T-helper 2 cell treated with Interferon-gamma antibody and Interleukin-4, amounts not matched to agents 5 μg/mL and 100 μg/mL, for 36 hours (primary cell): ENCODE results near the gene TTC38.
A peak's percentile ranks its signal among the peaks of the same experiment; 100 is the strongest.

Source experiments
- DNase-seq: peaks from one replicate; pipeline ENCODE4 v3.0.0; 2021; ENCODE audit warnings: low spot score
- H3K27ac Mint-ChIP-seq: one replicate; pipeline ENCODE4 v1.8.0; 2021; ENCODE audit warnings: mild to moderate bottlenecking, mixed read lengths
- H3K27me3 Mint-ChIP-seq: one replicate; pipeline ENCODE4 v1.8.0; 2021; ENCODE audit warnings: low read depth, mixed read lengths
- H3K36me3 Mint-ChIP-seq: one replicate; pipeline ENCODE4 v1.8.0; 2021; ENCODE audit warnings: low read depth, mixed read lengths
- H3K4me1 Mint-ChIP-seq: one replicate; pipeline ENCODE4 v1.8.0; 2021; ENCODE audit warnings: low read depth, mixed read lengths
- H3K4me3 Mint-ChIP-seq: one replicate; pipeline ENCODE4 v1.8.0; 2022; ENCODE audit warnings: mild to moderate bottlenecking, moderate library complexity, mixed read lengths
- H3K9me3 Mint-ChIP-seq: one replicate; pipeline ENCODE4 v1.8.0; 2021; ENCODE audit warnings: mixed read lengths

The TTC38 gene

DNA sequence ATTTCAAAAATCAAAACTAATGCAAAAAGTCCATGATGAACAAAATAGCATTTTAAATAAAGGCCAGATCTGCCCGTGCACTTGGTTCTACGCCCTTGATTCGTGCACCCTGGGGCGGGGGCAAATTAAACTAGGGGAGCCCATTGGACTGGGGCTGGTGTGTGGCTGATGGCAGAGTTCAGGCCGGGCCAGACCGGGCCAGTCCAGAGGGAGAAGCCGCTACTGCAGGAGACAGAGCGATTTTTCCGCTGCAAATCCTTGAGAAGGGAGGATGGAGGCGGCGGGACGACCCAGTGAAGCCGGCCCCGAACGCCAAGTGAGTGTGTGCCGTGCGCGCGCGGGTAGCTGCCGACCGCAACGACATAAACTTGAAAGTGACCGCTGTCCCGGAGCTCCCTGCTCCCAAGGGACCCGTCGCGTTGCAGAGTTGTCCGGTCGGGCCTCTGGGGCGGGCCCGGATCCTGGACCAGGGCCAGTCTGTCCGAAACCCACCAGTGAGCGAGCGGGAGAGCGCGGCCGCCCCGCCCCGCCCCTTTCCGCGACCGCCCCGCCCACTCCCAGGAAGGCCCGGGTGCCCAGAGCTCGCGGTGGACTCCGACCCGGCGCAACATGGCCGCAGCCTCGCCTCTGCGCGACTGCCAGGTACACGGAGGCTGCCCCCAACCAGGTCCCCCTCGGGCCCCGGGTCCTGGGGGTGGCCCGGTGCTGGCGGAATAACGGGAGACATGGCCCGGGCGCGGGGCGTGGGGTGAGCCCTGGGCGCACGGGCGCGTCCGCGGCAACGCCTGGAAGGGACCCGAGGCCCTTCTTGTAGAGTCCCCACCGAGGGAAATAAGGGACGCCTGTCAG, at the start of gene TTC38:
Gene TTC38 (plus strand): TSS at position 578 of the 849 bp plus-strand sequence. CDS start 32 bp downstream, at position 610.
- peak within 1 kb of the TSS; percentile 49 for H3K27ac Mint-ChIP-seq
- peak; percentile 52 for DNase-seq

GRCh38 chr22:46219636-46220035, 48.2 kb upstream of the TTC38 start:
- Mint-ChIP-seq H3K36me3 (peaks cover 19% of the 10 kb centered on the region), H3K27me3 (no peaks in the 10 kb centered on the region), H3K4me3 (peak overlapping the region; percentile 49), H3K27ac (peak overlapping the region; percentile 42), H3K9me3 (no peaks in the 10 kb centered on the region), H3K4me1 (peaks cover 9% of the 10 kb centered on the region)
- DNase-seq: no peak

More for the DNA sequence above, at the start of gene TTC38:
- peak within 1 kb of the TSS; percentile 88 for H3K4me3 Mint-ChIP-seq
- peaks cover 40% of the 10 kb centered on the region for H3K27me3 Mint-ChIP-seq
- H3K36me3 Mint-ChIP-seq: peaks cover 9% of the 10 kb centered on the region
- peaks cover 18% of the 10 kb centered on the region for H3K9me3 Mint-ChIP-seq
- H3K4me1 Mint-ChIP-seq: peaks cover 19% of the 10 kb centered on the region

DNA sequence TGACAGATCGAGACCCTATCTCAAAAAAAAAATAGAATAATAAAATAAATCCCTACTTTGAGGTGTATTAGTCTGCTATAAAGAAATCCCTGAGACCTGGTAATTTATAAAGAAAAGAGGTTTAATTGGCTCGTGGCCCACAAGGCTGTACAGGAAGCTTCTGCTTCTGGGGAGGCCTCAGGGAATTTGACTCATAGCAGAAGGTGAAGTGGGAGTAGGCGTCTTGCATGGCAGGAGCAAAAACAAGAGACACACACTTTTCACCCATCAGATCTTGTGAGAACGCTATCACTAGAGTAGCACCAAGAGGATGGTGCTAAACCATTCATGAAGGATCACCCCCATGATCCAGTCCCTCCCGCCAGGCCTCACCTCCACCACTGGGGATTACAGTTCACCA, 46.9 kb upstream of the TTC38 start:
- Mint-ChIP-seq H3K4me3 (no peak overlapping the region), H3K27me3 (no peaks in the 10 kb centered on the region), H3K4me1 (peaks cover 9% of the 10 kb centered on the region), H3K36me3 (peaks cover 17% of the 10 kb centered on the region), H3K27ac (no peak overlapping the region), H3K9me3 (no peaks in the 10 kb centered on the region)
- DNase-seq: peak; percentile 10

DNA sequence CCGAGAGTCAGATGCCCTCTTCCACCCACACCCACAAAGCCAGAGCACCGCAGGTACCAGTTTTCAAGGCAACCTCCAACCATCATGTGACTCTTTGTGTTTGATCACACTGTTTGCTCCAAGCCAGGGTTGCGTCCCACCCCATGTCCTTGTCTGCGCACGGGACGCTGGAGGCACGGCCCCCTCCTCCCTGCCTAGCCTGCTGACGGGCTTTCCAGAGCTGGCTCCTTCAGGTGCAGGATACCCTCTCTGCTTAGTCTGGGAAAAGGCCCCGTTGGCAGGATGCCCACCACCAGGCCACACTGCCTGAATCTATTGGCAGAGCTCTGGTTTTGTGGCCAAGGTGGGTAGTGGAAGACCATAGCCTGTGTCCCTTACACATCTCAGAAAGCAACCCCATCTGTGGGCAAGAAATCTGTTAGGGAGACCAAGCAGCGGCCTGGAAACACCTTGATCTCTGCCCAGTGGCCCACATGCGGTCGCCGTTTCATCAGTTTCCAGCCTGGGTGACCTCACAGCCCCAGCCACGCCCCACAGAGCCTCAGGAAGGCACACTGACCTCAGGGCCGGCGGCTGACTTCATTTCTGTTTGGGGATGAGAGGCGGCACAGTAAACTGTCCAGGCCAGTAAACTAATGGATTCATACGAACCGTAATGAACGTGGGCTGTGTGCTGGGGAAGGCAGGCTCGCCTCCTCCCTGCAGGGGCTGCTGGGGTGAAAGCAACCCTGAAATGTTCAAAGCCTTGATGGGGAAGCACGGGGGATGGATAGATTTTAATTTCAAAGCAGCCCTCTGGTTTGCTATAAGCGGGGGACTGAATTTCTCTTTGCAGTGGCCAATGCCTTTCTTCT, 43.5 kb upstream of the TTC38 start:
- Mint-ChIP-seq H3K27ac (no peak overlapping the region), H3K4me3 (no peak overlapping the region), H3K4me1 (peaks cover 9% of the 10 kb centered on the region), H3K36me3 (peaks cover 11% of the 10 kb centered on the region), H3K27me3 (no peaks in the 10 kb centered on the region), H3K9me3 (no peaks in the 10 kb centered on the region)
- DNase-seq: no peak

- Mint-ChIP-seq H3K4me1 (peaks cover 4% of the 10 kb centered on the region), H3K4me3 (no peak overlapping the region), H3K36me3 (peaks cover 5% of the 10 kb centered on the region), H3K27me3 (no peaks in the 10 kb centered on the region), H3K27ac (no peak overlapping the region), H3K9me3 (no peaks in the 10 kb centered on the region)
- DNase-seq: no peak
Measured at GRCh38 chr22:46224898-46225290, 42.9 kb upstream of the TTC38 start.

DNA sequence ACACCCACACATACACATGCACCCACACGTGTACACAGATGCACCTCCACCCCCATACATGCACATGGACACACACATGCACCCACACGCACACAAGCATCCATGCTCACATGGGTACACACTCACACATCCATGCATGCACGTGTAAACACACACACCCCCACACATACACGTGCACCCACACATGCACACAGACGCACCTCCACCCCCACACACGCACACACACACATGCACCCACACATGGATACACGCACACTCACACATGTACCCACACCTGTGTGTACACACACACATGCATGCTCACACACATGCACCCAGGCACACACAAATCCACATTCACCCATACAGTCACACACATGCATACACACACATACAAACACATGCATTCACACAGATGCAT, 42.2 kb upstream of the TTC38 start:
- Mint-ChIP-seq H3K4me1 (peaks cover 3% of the 10 kb centered on the region), H3K27me3 (no peaks in the 10 kb centered on the region), H3K27ac (no peak overlapping the region)

GRCh38 chr22:46226577-46226976, 41.2 kb upstream of the TTC38 start:
- Mint-ChIP-seq H3K4me1 (no peaks in the 10 kb centered on the region), H3K27ac (no peak overlapping the region), H3K9me3 (no peaks in the 10 kb centered on the region), H3K27me3 (no peaks in the 10 kb centered on the region), H3K4me3 (no peak overlapping the region), H3K36me3 (no peaks in the 10 kb centered on the region)
- no peak for DNase-seq

More for the DNA sequence above, 42.2 kb upstream of the TTC38 start:
- Mint-ChIP-seq H3K9me3 (no peaks in the 10 kb centered on the region), H3K4me3 (no peak overlapping the region), H3K36me3 (peaks cover 4% of the 10 kb centered on the region)
- DNase-seq: no peak

DNA sequence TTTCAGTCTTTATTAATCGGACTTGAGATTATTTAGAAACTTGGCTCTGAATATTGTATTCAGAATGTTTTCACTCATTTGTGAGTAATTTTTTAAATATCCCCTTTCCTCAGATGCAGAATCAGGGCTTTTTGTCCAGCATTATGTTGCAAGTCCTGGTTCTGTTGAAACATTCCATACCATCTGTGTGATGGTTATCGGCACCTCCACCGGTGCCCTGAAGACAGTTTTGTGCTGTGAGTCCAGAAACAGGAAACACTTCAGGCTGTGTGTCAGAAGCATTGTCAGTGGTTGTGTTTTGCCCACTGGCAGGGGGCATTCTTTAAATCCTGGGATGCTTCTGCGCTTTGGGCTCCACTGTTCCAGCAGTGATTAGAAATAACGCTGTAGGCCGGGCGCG, 38.1 kb upstream of the TTC38 start:
- Mint-ChIP-seq H3K36me3 (no peaks in the 10 kb centered on the region), H3K4me1 (no peaks in the 10 kb centered on the region), H3K27ac (no peak overlapping the region), H3K9me3 (no peaks in the 10 kb centered on the region), H3K4me3 (no peak overlapping the region), H3K27me3 (no peaks in the 10 kb centered on the region)
- no peak for DNase-seq

GRCh38 chr22:46230262-46230901, 37.4 kb upstream of the TTC38 start:
- Mint-ChIP-seq H3K4me3 (no peak overlapping the region), H3K36me3 (no peaks in the 10 kb centered on the region), H3K27me3 (no peaks in the 10 kb centered on the region), H3K27ac (no peak overlapping the region), H3K4me1 (no peaks in the 10 kb centered on the region), H3K9me3 (no peaks in the 10 kb centered on the region)
- DNase-seq: no peak

DNA sequence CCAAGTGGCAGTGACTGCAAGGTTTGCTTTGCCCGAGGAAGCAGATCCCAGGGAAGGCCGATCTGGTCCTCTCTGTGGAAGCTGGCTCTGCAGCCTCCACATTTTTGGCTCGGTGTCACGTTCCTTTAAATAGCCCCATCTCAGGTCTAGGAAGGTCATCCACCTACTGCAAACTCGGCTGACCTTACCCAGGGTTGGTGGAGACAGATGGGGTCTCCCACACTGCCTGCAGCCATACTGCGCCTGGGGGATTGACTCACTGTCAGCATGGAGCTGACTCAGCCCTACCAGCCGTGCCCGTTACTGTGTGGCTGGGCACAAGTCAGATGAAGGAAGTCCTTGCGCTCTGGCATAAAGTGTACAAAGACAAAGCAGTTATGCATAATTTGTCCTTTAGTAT, 34.6 kb upstream of the TTC38 start:
- peaks cover 5% of the 10 kb centered on the region for H3K36me3 Mint-ChIP-seq
- no peaks in the 10 kb centered on the region for H3K4me1 Mint-ChIP-seq
- H3K27me3 Mint-ChIP-seq: no peaks in the 10 kb centered on the region
- no peak for DNase-seq
- H3K27ac Mint-ChIP-seq: no peak overlapping the region
- H3K9me3 Mint-ChIP-seq: no peaks in the 10 kb centered on the region
- no peak overlapping the region for H3K4me3 Mint-ChIP-seq

- Mint-ChIP-seq H3K9me3 (no peaks in the 10 kb centered on the region), H3K27ac (no peak overlapping the region), H3K27me3 (no peaks in the 10 kb centered on the region), H3K4me3 (no peak overlapping the region), H3K4me1 (peaks cover 7% of the 10 kb centered on the region), H3K36me3 (peaks cover 5% of the 10 kb centered on the region)
- no peak for DNase-seq
Measured at GRCh38 chr22:46234969-46235368, 32.8 kb upstream of the TTC38 start.

DNA sequence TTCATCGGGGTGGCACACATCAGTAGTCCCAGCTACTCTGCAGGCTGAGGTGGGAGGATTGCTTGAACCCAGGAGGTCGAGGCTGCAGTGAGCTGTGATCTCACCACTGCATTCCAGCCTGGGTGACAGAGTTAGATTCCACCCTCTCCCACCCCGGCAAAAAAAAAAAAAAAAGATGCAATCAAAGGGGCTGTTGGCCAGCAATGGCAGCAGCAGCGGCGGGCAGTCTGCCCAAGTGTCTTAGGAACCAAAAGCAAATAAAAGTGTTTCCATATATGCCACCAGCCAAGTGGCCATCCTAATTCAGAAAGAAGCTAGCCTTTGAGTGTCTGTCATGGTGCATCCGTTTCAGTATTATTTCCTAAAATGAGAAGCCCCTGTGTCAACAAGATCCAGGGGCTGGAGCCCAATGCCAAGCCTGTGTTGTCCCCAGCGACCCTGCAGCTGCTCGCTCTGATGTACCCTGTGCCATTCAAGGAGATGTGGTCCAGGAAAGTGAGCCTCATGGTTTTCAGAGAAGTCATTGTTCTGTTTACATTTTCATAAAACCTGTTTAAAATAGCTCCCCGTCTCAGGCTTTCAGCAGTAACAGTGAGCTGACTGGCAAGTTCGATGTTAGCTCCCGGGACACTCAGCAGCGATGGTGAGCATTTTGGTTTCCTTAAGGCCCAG, 30.2 kb upstream of the TTC38 start:
- Mint-ChIP-seq H3K9me3 (no peaks in the 10 kb centered on the region), H3K4me1 (peaks cover 14% of the 10 kb centered on the region), H3K27me3 (no peaks in the 10 kb centered on the region), H3K36me3 (peaks cover 5% of the 10 kb centered on the region), H3K4me3 (no peak overlapping the region), H3K27ac (no peak overlapping the region)
- no peak for DNase-seq

DNA sequence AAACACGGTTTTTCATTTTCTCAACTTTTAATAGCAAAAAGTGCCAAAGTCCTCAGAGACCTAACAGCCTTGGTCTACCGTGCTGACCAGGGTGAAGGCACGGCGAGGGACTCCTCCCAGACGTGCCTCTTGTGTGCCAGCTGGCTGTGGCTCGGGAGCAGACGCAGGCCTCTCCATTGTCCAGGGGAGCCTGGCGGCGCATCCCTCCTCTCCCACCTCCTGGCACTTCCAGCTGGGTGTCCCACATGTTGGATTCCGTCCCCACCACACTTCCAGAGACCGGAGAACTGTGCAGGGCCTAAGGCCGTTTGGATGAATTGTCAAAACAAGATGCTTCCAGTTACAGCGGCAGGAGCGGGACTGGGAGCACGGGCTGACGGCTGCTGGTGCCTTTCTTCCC, 29.3 kb upstream of the TTC38 start:
- Mint-ChIP-seq H3K27me3 (no peaks in the 10 kb centered on the region), H3K4me1 (peaks cover 14% of the 10 kb centered on the region), H3K27ac (no peak overlapping the region), H3K4me3 (no peak overlapping the region), H3K9me3 (no peaks in the 10 kb centered on the region), H3K36me3 (peaks cover 5% of the 10 kb centered on the region)
- DNase-seq: no peak
